ENCODE results near the gene TTC6.

Gene TTC6

DNA sequence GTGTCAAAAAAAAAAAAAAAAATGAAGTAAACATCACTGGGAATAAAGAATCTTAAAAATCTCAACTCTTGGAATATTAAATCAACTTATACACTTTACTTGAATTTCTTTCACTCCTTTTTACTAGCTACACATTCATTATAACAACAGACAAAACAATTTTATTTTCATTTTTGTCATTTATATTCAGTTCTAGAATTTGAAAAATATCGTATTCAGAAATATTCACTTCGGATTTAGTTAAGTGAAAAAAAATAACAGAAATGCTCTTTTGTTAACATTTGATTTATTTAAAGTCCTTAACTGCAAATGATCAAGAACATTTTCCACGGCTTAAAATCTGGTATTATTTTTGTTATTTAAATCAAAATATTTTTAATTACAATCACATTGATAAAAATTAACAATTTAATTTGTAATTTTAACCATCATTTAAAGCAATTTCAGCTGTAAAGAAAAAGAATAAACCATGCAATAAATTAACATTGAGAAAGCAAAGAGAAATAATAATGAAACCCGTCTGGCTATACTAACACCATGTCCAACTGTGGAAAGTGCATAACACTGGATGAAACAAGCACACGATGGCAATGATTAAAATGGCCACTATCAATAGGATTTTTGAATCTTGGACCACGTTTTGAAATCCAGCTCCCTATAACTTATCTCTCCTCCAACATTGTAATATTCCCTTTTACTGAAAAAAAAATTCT, 5.6 kb upstream of the TTC6 start:
- DNase-seq (ENCODE audit: low read depth in 1 of 2, low spot score in 1 of 2) = no peak
- Histone ChIP-seq H3K4me3 (replicated peaks; ENCODE audit: insufficient read depth, low read length) (no peak overlapping the region), H3K27me3 (ENCODE audit: insufficient read depth, poor library complexity, severe bottlenecking) (peaks cover 65% of the 10 kb centered on the region), H3K27ac (replicated peaks) (no peak overlapping the region)
- TF ChIP-seq SPI1 (IDR thresholded peaks at IDR 0.05; ENCODE audit: borderline replicate concordance, low read depth) (no peak), CTCF (IDR thresholded peaks at IDR 0.05; ENCODE audit: insufficient read depth, low read length) (no peak), REST (IDR thresholded peaks at IDR 0.05; ENCODE audit: insufficient replicate concordance, low read depth) (no peak), POLR2AphosphoS5 (IDR thresholded peaks at IDR 0.05; ENCODE audit: low read depth) (no peak), GABPA (IDR thresholded peaks at IDR 0.05; ENCODE audit: low read depth) (no peak)

DNA sequence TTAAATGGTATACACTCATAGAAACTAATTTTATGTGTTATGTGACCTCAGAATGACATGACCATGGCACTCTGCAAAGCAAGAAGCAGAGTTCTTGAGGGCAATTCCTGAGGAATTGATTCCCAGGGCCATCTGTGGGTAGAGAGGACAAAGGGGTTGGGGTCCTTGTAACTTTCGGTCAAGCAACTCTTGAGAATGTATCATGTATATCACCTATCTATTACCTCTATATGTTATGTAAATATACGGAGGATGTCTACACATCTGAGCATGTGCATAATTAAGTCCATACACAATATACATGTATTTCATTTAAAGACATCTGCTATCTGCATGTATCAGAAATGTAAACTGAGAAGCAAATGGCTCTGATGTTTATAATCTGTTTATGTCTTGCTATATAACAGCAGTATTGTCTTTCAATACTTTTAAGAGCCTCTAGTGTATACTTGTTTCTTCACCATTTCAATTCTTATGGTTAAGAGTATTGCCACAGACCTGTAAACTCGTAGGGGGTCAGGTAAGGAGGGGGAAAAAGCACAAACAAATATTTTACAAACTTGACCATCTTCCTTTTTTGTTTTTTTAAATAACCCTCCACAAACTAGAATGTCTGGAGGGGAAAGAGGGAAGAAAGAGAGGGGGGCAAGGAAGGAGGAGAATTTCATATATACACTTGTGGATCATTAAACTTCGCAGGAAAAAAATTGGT, 4.8 kb upstream of the TTC6 start:
- no peak for TF ChIP-seq REST (IDR thresholded peaks at IDR 0.05; ENCODE audit: insufficient replicate concordance, low read depth)
- TF ChIP-seq POLR2AphosphoS5 (IDR thresholded peaks at IDR 0.05; ENCODE audit: low read depth) = no peak
- no peak for TF ChIP-seq GABPA (IDR thresholded peaks at IDR 0.05; ENCODE audit: low read depth)
- no peak for TF ChIP-seq CTCF (IDR thresholded peaks at IDR 0.05; ENCODE audit: insufficient read depth, low read length)
- no peak for TF ChIP-seq SPI1 (IDR thresholded peaks at IDR 0.05; ENCODE audit: borderline replicate concordance, low read depth)
- DNase-seq (ENCODE audit: low read depth in 1 of 2, low spot score in 1 of 2) = no peak
- no peak overlapping the region for H3K4me3 ChIP-seq (replicated peaks; ENCODE audit: insufficient read depth, low read length)
- no peak overlapping the region for H3K27ac ChIP-seq (replicated peaks)
- H3K27me3 ChIP-seq (ENCODE audit: insufficient read depth, poor library complexity, severe bottlenecking) = peaks cover 59% of the 10 kb centered on the region

DNA sequence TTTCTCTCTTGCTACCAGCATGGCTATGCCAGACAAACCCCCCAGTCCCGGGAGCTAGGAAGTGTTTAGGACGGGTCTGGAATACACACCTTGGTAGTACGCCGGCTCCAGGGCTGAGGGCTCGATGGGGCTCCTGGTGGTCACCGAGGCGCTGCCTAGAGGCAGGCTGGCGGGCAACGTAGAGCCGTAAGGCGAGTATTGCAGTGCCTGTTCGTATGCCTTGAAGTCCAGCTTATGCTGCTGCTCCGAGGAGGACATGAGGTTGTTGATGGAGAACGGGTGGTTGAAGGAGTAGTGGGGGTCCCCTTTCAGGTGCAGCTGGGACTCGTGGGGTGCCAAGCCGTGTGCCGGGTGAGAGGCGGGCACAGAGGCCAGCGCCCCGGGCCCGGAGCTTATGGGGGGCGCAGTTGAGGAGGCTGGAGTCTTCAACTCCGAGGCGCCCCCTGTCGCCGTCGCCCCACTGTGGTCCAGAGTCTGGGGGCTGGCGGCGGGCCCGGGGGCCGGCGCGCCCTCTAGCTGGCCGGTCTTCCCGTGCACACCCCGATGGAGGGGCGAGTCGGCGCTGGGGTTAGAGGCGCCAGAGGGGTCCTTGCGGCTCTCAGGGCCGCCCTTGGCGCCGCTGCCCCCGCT, 4.0 kb upstream of the TTC6 start:
- no peak for TF ChIP-seq REST (IDR thresholded peaks at IDR 0.05; ENCODE audit: insufficient replicate concordance, low read depth)
- TF ChIP-seq POLR2AphosphoS5 (IDR thresholded peaks at IDR 0.05; ENCODE audit: low read depth) = no peak
- TF ChIP-seq GABPA (IDR thresholded peaks at IDR 0.05; ENCODE audit: low read depth) = no peak
- TF ChIP-seq CTCF (IDR thresholded peaks at IDR 0.05; ENCODE audit: insufficient read depth, low read length) = no peak
- TF ChIP-seq SPI1 (IDR thresholded peaks at IDR 0.05; ENCODE audit: borderline replicate concordance, low read depth) = no peak
- Histone ChIP-seq H3K4me3 (replicated peaks; ENCODE audit: insufficient read depth, low read length) (no peak overlapping the region), H3K27me3 (ENCODE audit: insufficient read depth, poor library complexity, severe bottlenecking) (peaks cover 54% of the 10 kb centered on the region), H3K27ac (replicated peaks) (no peak overlapping the region)
- DNase-seq (ENCODE audit: low read depth in 1 of 2, low spot score in 1 of 2) = no peak
